Measurements from ENCODE around the gene RNASE4.

RNASE4 gene

DNA sequence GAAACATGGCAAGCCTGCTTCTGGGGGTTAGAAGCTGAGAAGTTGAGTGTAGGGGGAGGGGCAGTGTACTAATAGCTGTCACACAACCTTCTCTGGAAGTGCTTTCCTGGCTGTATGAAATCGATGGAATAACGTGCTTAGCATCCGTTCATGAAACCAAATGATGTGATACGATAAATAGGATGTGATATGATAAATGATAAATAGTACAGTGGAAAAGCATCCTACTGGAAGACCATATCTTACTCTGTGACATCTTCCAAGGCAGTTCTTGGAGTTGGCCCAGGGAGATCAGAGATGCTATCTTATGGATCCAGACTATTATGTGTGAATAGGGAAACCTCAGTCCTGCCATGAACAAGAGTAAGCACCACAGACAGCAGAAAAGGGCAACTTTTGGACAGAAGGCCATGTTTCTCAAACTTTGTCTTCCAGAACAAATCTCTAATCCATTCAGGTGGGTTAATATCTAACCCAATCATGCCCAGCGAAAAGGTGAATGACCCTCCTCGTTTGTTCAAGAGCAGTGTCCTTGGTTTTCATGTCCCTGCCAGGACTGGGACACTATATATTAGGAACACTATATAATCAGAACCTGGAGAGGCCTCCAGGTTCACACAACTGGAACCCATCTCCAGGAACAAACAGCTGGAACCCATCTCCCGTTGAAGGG, 3.9 kb downstream of the RNASE4 start, which contains the start of gene ANG:
ANG (plus strand) TSS at position 598 of the 673 bp plus-strand sequence. CDS start 4,801 bp downstream, outside the sequence.
- no peak for DNase-seq (ENCODE audit: low read depth in 2 of 2)
- TF ChIP-seq, protein P1, sequence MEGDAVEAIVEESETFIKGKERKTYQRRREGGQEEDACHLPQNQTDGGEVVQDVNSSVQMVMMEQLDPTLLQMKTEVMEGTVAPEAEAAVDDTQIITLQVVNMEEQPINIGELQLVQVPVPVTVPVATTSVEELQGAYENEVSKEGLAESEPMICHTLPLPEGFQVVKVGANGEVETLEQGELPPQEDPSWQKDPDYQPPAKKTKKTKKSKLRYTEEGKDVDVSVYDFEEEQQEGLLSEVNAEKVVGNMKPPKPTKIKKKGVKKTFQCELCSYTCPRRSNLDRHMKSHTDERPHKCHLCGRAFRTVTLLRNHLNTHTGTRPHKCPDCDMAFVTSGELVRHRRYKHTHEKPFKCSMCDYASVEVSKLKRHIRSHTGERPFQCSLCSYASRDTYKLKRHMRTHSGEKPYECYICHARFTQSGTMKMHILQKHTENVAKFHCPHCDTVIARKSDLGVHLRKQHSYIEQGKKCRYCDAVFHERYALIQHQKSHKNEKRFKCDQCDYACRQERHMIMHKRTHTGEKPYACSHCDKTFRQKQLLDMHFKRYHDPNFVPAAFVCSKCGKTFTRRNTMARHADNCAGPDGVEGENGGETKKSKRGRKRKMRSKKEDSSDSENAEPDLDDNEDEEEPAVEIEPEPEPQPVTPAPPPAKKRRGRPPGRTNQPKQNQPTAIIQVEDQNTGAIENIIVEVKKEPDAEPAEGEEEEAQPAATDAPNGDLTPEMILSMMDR (IDR thresholded peaks at IDR 0.05; ENCODE audit: low read depth, low read length) = no peak
- H3K4me3 ChIP-seq (replicated peaks in 1 of 2; ENCODE audit: low read depth in 2 of 2, low read length in 2 of 2) = no peak within 1 kb of the TSS

DNA sequence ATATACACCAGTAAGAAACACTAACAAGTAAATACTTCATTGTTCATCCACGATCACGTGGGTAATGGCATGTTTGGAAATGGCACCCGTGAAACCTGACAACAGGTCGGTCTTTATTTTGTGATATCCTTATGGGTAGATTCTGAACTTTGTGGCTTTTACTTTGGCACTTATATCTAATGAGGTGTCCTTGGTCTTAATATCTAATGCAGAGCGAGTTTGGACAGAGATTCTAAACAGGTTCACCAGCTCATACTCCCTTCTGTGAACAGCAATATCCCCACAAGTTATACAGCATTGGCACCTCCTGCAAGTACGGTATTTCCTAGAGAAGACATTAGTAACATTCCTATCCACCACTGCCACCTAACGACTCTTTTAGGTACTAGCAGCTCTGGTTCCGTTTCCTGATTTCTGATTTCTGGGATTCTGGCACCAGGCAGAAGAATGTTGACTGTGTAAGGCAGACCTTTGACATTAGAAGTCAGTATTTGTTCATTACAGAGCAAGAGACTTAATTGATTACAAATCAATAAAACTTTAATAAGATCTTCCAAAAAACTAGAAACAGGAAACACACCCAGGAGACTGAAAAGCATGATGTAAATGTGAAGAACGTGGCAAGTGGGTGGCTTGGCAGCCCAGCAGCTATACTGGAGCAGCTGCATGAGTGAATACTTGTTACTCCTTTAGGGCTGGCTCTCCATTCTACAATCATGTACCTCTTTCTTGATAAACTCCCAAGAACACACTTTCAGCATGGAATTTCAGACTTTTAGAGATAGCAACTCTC, 6.7 kb downstream of the RNASE4 start:
- no peak overlapping the region for H3K4me3 ChIP-seq (replicated peaks in 1 of 2; ENCODE audit: low read depth in 2 of 2, low read length in 2 of 2)
- peak; percentile 83 to 84 for DNase-seq (ENCODE audit: low read depth in 2 of 2)
- TF ChIP-seq, protein P1 (IDR thresholded peaks at IDR 0.05; ENCODE audit: low read depth, low read length) = peak; percentile 84

GRCh38 chr14:20692116-20692751, 7.9 kb downstream of the RNASE4 start:
- DNase-seq (ENCODE audit: low read depth in 2 of 2) = no peak
- TF ChIP-seq, protein P1 (IDR thresholded peaks at IDR 0.05; ENCODE audit: low read depth, low read length) = no peak
- H3K4me3 ChIP-seq (replicated peaks in 1 of 2; ENCODE audit: low read depth in 2 of 2, low read length in 2 of 2) = no peak overlapping the region

GRCh38 chr14:20696764-20697163, 12.4 kb downstream of the RNASE4 start:
- DNase-seq (ENCODE audit: low read depth in 2 of 2) = no peak
- no peak overlapping the region for H3K4me3 ChIP-seq (replicated peaks in 1 of 2; ENCODE audit: low read depth in 2 of 2, low read length in 2 of 2)
- TF ChIP-seq, protein P1 (IDR thresholded peaks at IDR 0.05; ENCODE audit: low read depth, low read length) = no peak

DNA sequence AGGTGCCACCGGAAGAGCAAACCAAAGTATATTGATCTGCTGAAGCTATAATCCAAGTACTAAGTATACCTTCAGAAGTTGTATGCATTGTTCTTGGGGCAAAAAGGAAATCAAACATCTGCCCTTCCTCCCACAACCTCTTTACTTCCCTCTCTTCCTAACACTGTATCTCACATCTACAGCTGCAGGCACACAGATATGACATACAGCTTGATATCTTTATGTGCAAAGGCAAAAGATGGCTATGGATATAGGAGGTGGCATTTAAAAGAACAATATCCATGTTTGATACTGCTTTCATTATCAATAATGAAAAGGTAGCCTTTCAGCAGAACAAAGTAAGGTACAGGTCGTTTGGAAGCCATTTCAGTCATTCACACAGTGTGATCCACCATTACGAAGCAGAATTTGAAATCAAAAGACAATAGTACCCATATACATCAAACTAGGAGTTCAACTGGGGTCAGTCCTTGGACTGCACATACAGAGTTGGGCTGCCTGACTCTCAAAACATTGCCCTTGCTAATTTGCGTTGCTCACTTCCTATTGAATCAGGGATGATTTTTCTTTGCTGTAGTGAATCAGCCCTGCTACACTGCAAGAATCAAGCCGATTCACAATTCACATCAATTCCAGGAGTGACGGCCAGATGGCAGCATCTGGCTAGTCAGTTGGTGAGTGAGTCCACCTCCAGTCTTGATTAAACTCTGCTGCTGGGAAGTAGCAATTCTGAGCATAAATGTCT, 13.1 kb downstream of the RNASE4 start:
- no peak overlapping the region for H3K4me3 ChIP-seq (replicated peaks in 1 of 2; ENCODE audit: low read depth in 2 of 2, low read length in 2 of 2)
- peak; percentile 82 to 88 for DNase-seq (ENCODE audit: low read depth in 2 of 2)
- TF ChIP-seq, protein P1 (IDR thresholded peaks at IDR 0.05; ENCODE audit: low read depth, low read length) = peak; percentile 72

DNA sequence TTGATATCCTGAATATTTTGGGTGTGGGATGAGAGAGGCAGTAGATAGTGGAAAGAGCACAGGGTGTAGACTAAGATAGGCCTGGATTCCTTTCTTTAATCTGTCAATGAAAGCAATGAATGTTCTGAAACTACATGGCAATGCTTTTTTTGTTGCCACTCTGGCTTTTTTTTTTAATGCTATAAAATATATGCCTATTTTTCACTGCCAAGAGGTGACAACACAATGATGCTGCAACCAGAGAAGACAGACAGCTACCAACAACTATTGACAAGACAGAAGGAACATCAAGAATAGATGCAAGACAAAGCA, 13.6 kb downstream of the RNASE4 start:
- H3K4me3 ChIP-seq (replicated peaks in 1 of 2; ENCODE audit: low read depth in 2 of 2, low read length in 2 of 2) = no peak overlapping the region
- DNase-seq (ENCODE audit: low read depth in 2 of 2) = no peak
- TF ChIP-seq, protein P1 (IDR thresholded peaks at IDR 0.05; ENCODE audit: low read depth, low read length) = no peak

Measured in cardiac fibroblast (primary cell).